ENCODE measurements around the gene PTPRZ1.

- TF ChIP-seq, protein P1, sequence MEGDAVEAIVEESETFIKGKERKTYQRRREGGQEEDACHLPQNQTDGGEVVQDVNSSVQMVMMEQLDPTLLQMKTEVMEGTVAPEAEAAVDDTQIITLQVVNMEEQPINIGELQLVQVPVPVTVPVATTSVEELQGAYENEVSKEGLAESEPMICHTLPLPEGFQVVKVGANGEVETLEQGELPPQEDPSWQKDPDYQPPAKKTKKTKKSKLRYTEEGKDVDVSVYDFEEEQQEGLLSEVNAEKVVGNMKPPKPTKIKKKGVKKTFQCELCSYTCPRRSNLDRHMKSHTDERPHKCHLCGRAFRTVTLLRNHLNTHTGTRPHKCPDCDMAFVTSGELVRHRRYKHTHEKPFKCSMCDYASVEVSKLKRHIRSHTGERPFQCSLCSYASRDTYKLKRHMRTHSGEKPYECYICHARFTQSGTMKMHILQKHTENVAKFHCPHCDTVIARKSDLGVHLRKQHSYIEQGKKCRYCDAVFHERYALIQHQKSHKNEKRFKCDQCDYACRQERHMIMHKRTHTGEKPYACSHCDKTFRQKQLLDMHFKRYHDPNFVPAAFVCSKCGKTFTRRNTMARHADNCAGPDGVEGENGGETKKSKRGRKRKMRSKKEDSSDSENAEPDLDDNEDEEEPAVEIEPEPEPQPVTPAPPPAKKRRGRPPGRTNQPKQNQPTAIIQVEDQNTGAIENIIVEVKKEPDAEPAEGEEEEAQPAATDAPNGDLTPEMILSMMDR (conservative IDR thresholded peaks at IDR 0.05; ENCODE audit: low read depth, low read length): no peak
- TF ChIP-seq ELK1 (IDR thresholded peaks at IDR 0.05; ENCODE audit: borderline replicate concordance, low read depth, low read length): no peak
- TF ChIP-seq CEBPB (IDR thresholded peaks at IDR 0.05; ENCODE audit: low read depth, low read length): peak; percentile 64
- TF ChIP-seq POLR2A (IDR thresholded peaks at IDR 0.05; ENCODE audit: low read depth, low read length): no peak
- no peak for TF ChIP-seq SMC3 (IDR thresholded peaks at IDR 0.05; ENCODE audit: low read depth, low read length)
- no peak for TF ChIP-seq MXI1 (IDR thresholded peaks at IDR 0.05; ENCODE audit: borderline replicate concordance, low read depth, low read length)
- no peak for TF ChIP-seq FOS (IDR thresholded peaks at IDR 0.05; ENCODE audit: low read depth, low read length)
- no peak for TF ChIP-seq RAD21 (IDR thresholded peaks at IDR 0.05; ENCODE audit: low read length)
- no peak for TF ChIP-seq USF2 (IDR thresholded peaks at IDR 0.05; ENCODE audit: low read depth, low read length)
- no peak for TF ChIP-seq MAFK (IDR thresholded peaks at IDR 0.05; ENCODE audit: low read depth, low read length)
- TF ChIP-seq MAZ (IDR thresholded peaks at IDR 0.05; ENCODE audit: borderline replicate concordance, low read depth, low read length): no peak
Measured at GRCh38 chr7:122046402-122046801, 173.4 kb downstream of the PTPRZ1 start.
